GM19468 (cell line): ENCODE results near the gene GALM.
"Not testable (repeated sequence)": the region's sequence is repeated elsewhere in the genome, so short reads cannot be mapped to it uniquely, and the experiment has no call there.

Source experiments
- ATAC-seq: cut with Tn5 transposase; IDR thresholded peaks from one replicate; pipeline ENCODE4 v1.9.1; 2021; ENCODE audit warnings: mild to moderate bottlenecking, moderate library complexity, moderate number of reproducible peaks; ENCODE audit not compliant: unreplicated experiment; ENCODE audit errors: extremely low read depth

GALM gene

GRCh38 chr2:38751596-38752410 lies 85.9 kb downstream of the GALM start:
- ATAC-seq = no peak

- no peak for ATAC-seq
Observed at GRCh38 chr2:38754049-38754448, 88.1 kb downstream of the GALM start.

- ATAC-seq = no peak
Observed at GRCh38 chr2:38754506-38754905, 88.6 kb downstream of the GALM start.

GRCh38 chr2:38755891-38756290 lies 90.0 kb downstream of the GALM start:
- ATAC-seq = not testable (repeated sequence)

- no peak for ATAC-seq
Observed at GRCh38 chr2:38763228-38763627, 97.3 kb downstream of the GALM start.

- ATAC-seq = no peak
Observed at GRCh38 chr2:38763728-38764127, 97.8 kb downstream of the GALM start.

- ATAC-seq = no peak
Observed at GRCh38 chr2:38765149-38765548, 99.2 kb downstream of the GALM start.

- ATAC-seq = no peak
Observed at GRCh38 chr2:38765551-38765950, 99.6 kb downstream of the GALM start.

GRCh38 chr2:38771632-38772031 lies 105.7 kb downstream of the GALM start:
- ATAC-seq = no peak

- no peak for ATAC-seq
Observed at GRCh38 chr2:38775097-38775920, 109.4 kb downstream of the GALM start.

- ATAC-seq = no peak
Observed at GRCh38 chr2:38775921-38776225, 110.0 kb downstream of the GALM start.

- no peak for ATAC-seq
Observed at GRCh38 chr2:38776531-38776930, 110.6 kb downstream of the GALM start.

GRCh38 chr2:38778687-38779082 lies 112.8 kb downstream of the GALM start:
- ATAC-seq = no peak

GRCh38 chr2:38783586-38783985 lies 117.7 kb downstream of the GALM start:
- ATAC-seq = no peak
